Transverse colon (tissue), 4 donors: ENCODE measurements around the gene ANKLE2. TPM values are rescaled to one million over a fixed set of nuclear protein-coding genes. Genes with fewer than 3 reads are reported as not detected.

Experiments used
- DNase-seq: peaks from one replicate; pipeline ENCODE4 v3.0.0-alpha.2; 2019
- H3K27ac ChIP-seq, 4 donors: fragments of 200-600 bp; sonication (generic); 2 replicates each; pipeline ENCODE4 v1.5.1; 2016 to 2018; ENCODE audit warnings: inconsistent platforms in 4 of 4
- H3K27me3 ChIP-seq: fragments of 200-600 bp; sonication (generic); 2 replicates; pipeline ENCODE4 v1.5.1; 2017; ENCODE audit warnings: inconsistent platforms
- H3K36me3 ChIP-seq, 4 donors: fragments of 200-600 bp; sonication (generic); 2 replicates each; pipeline ENCODE4 v1.5.1; 2017 to 2019; ENCODE audit warnings: inconsistent platforms in 4 of 4
- H3K4me1 ChIP-seq, 4 donors: fragments of 200-600 bp; sonication (generic); 2 replicates each; pipeline ENCODE4 v1.5.1; 2017 to 2020; ENCODE audit warnings: inconsistent platforms in 4 of 4
- H3K4me3 ChIP-seq, 4 donors: fragments of 200-600 bp; sonication (generic); 1 replicate in 1 of 4; 2 replicates in 3 of 4; pipeline versions ENCODE4 v1.5.1 to v1.6.1; 2017 to 2019; ENCODE audit warnings: inconsistent platforms in 4 of 4
- H3K9me3 ChIP-seq, 2 donors: fragments of 200-600 bp; sonication (generic); 2 replicates each; pipeline ENCODE4 v1.5.1; 2017 to 2019; ENCODE audit warnings: inconsistent platforms in 2 of 2
- EP300 ChIP-seq: sonication (generic); formaldehyde crosslinking; IDR thresholded peaks from one replicate; pipeline ENCODE4 v1.6.1; 2017; ENCODE audit warnings: antibody characterized with exemption, low read depth
- POLR2A ChIP-seq: fragments of 450-650 bp; IDR thresholded peaks from one replicate; pipeline ENCODE4 v1.6.1; 2016; ENCODE audit warnings: antibody characterized with exemption, mild to moderate bottlenecking, moderate library complexity
- POLR2AphosphoS5 ChIP-seq, 3 donors: sonication (generic); formaldehyde crosslinking; IDR thresholded peaks; one replicate each; pipeline ENCODE4 v1.6.1; 2016; ENCODE audit warnings: antibody characterized with exemption in 3 of 3
- WGBS, 2 donors: methylation state at CpG; one replicate each; pipeline ENCODE4 v1.1.5; 2018; ENCODE audit warnings: low coverage in 1 of 2; 5-methylcytosine and 5-hydroxymethylcytosine counted together
- in situ Hi-C, 4 donors: fragments of 200-750 bp; cut with MboI; loops; one replicate each; pipeline versions ENCODE4 v1.15.0 to v1.15.1; 2017; ENCODE audit warnings: low sequenced_read_pairs in 3 of 4, low pct_ligation_motif_present in 1 of 4, low pct_unique_long_range_greater_than_20kb in 1 of 4
- intact Hi-C: fragments of 100-400 bp; cut with DNase I; formaldehyde crosslinking; loops from one replicate; pipeline ENCODE4 v1.15.1; 2023; ENCODE audit warnings: low total_unique reads
- total RNA-seq, 4 donors: library from RNA; depleted of rRNA; stranded (reverse); fragments of >200 nt; gene quantifications; one replicate each; pipeline ENCODE4 v1.1.0, GENCODE V29; 2016
- TF ChIP-seq, protein P1 (sequence below), 5 experiments: fragments of 200-600 bp in 3 of 5; fragments of 450-650 bp in 2 of 5; sonication (generic) in 3 of 5; IDR thresholded peaks; 1 replicate in 2 of 5; 2 replicates in 3 of 5; pipeline ENCODE4 v1.5.1; 2016 to 2017; ENCODE audit warnings: antibody characterized with exemption in 5 of 5, inconsistent platforms in 3 of 5, mild to moderate bottlenecking in 2 of 5, moderate library complexity in 1 of 5

ANKLE2 gene
- total RNA-seq, 4 donors from 2014 or later = 46.0 to 146 (median 88.6) TPM

DNA sequence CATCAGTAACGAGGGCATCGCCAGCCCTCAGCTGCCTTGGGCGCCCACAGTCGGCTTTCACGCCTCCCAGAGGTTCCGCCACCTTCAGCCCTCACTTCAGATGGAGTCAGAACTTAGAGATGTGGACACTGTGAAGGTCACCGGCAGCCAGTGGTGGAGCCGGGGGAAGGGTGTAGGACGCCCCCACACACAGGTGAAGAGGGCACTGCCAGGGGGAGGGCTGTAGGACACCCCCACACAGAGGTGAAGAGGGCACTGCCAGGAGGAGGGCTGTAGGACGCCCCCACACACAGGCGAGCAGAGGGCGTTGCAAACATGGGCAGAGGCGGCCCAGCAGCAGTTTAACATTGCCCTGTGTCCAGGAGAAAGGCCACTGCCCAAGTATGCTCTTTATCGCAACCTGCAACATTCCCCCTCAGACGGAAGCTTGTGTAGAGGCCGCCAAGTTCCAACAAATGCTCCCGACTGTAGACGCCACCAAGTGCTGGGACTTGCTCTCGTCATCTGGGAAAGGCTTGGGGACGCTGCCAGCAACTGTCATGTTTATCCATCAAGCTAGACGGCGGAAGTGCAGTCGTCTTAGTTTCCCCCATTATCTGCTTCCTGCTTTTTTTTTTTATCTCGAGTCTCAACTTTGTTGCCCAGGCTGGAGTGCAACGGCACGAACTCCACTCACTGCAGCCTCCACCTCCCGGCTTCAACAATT, 4.9 kb upstream of the ANKLE2 start:
- Histone ChIP-seq H3K27ac (peak overlapping the region; percentile 1 to 43 (median 19)), H3K4me3 (no peak overlapping the region), H3K27me3 (no peaks in the 10 kb centered on the region), H3K36me3 (peaks cover 0 to 5% (median 3%) of the 10 kb centered on the region in 4 donors), H3K9me3 (no peaks in the 10 kb centered on the region), H3K4me1 (peaks cover 4 to 25% (median 13%) of the 10 kb centered on the region in 4 donors)
- intact Hi-C loops = no loop called here
- TF ChIP-seq, protein P1, sequence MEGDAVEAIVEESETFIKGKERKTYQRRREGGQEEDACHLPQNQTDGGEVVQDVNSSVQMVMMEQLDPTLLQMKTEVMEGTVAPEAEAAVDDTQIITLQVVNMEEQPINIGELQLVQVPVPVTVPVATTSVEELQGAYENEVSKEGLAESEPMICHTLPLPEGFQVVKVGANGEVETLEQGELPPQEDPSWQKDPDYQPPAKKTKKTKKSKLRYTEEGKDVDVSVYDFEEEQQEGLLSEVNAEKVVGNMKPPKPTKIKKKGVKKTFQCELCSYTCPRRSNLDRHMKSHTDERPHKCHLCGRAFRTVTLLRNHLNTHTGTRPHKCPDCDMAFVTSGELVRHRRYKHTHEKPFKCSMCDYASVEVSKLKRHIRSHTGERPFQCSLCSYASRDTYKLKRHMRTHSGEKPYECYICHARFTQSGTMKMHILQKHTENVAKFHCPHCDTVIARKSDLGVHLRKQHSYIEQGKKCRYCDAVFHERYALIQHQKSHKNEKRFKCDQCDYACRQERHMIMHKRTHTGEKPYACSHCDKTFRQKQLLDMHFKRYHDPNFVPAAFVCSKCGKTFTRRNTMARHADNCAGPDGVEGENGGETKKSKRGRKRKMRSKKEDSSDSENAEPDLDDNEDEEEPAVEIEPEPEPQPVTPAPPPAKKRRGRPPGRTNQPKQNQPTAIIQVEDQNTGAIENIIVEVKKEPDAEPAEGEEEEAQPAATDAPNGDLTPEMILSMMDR (IDR thresholded peaks at IDR 0.05) = no peak
- TF ChIP-seq POLR2AphosphoS5 (IDR thresholded peaks at IDR 0.05) (no peak), EP300 (no peak), POLR2A (no peak)
- in situ Hi-C loops = no loop called here
- WGBS, 2 donors = 68 to 75% methylated on average over 9 to 27 of the region's 27 CpGs
- DNase-seq = peak; percentile 36

DNA sequence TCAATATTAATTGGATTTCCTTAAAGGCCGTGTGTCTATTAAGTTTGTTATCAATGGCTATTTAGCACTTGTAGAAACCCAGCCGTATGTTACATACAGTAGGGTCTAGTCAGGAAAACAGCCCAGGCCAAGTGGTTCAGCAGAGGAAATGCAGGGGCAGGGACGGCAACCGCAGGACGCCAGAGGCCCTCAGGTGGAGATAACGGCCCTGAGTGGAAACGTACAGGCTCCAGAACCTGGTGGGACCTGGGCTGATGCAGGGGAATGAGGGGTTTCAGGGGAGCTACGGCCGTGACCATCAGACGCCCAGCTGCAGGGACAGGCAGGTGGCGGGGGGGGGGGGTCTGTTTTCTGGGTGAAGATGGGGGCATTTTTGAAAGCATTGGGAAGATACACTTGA, 3.7 kb upstream of the ANKLE2 start:
- TF ChIP-seq POLR2A (no peak), POLR2AphosphoS5 (IDR thresholded peaks at IDR 0.05) (no peak), EP300 (no peak)
- TF ChIP-seq, protein P1 (IDR thresholded peaks at IDR 0.05) = no peak
- intact Hi-C loops = no loop called here
- no peak for DNase-seq
- no peak overlapping the region for H3K27ac ChIP-seq
- no peaks in the 10 kb centered on the region for H3K36me3 ChIP-seq
- in situ Hi-C loops = no loop called here
- no peak overlapping the region for H3K4me3 ChIP-seq
- peaks cover 8 to 28% (median 18%) of the 10 kb centered on the region in 4 donors for H3K4me1 ChIP-seq
- 65 to 82% methylated on average over 7 to 11 of the region's 11 CpGs for WGBS, 2 donors
- no peaks in the 10 kb centered on the region for H3K9me3 ChIP-seq
- no peaks in the 10 kb centered on the region for H3K27me3 ChIP-seq

GRCh38 chr12:132764231-132764630, 2.6 kb upstream of the ANKLE2 start:
- H3K36me3 ChIP-seq = no peaks in the 10 kb centered on the region
- H3K27me3 ChIP-seq = no peaks in the 10 kb centered on the region
- no peak overlapping the region for H3K27ac ChIP-seq
- H3K4me1 ChIP-seq = peaks cover 16 to 37% (median 24%) of the 10 kb centered on the region in 4 donors
- 87 to 90% methylated on average over 8 to 20 of the region's 20 CpGs for WGBS, 2 donors
- H3K4me3 ChIP-seq = no peak overlapping the region
- H3K9me3 ChIP-seq = no peaks in the 10 kb centered on the region
- DNase-seq = no peak
- TF ChIP-seq POLR2AphosphoS5 (IDR thresholded peaks at IDR 0.05) (no peak), POLR2A (no peak), EP300 (no peak)
- TF ChIP-seq, protein P1 (IDR thresholded peaks at IDR 0.05) = no peak
- in situ Hi-C loops (no loop called here), intact Hi-C loops (no loop called here)

- H3K36me3 ChIP-seq = no peaks in the 10 kb centered on the region
- in situ Hi-C loops = no loop called here
- WGBS, 2 donors = 0 to 2% methylated on average over 16 to 58 of the region's 89 CpGs
Observed at GRCh38 chr12:132761921-132762583, 420 bp upstream of the ANKLE2 start.

More at GRCh38 chr12:132761921-132762583, 420 bp upstream of the ANKLE2 start:
- no peaks in the 10 kb centered on the region for H3K27me3 ChIP-seq
- DNase-seq = peak; percentile 90
- no peaks in the 10 kb centered on the region for H3K9me3 ChIP-seq
- intact Hi-C loops = no loop called here
- H3K4me1 ChIP-seq = peaks cover 15 to 24% (median 17%) of the 10 kb centered on the region in 4 donors
- H3K4me3 ChIP-seq = peak overlapping the region; percentile 48 to 93 (median 60)
- peak overlapping the region; percentile 97 to 100 (median 98) for H3K27ac ChIP-seq
- TF ChIP-seq POLR2A = peak; percentile 78
- TF ChIP-seq, protein P1 (IDR thresholded peaks at IDR 0.05) = peak; percentile 19 to 46 (median 31)
- no peak for TF ChIP-seq EP300
- TF ChIP-seq POLR2AphosphoS5 (IDR thresholded peaks at IDR 0.05) = peak; percentile 57 to 83 (median 78)
